Endothelial cell of umbilical vein (primary cell): ENCODE results near the gene ERN2. TPM values are rescaled to one million over a fixed set of nuclear protein-coding genes. Genes with fewer than 3 reads are reported as not detected.

Experiments
- BruUV-seq: library from RNA; stranded (reverse); fragments of 400-500 nt; replicated peaks from 2 replicates; lab custom pipeline; 2021; lab: Mats Ljungman, UMichigan
- CTCF ChIA-PET: fragments of 300-600, 350-600 bp; sonication (Branson Sonifier 250); formaldehyde crosslinking; loops from one replicate; lab custom pipeline; 2021; ENCODE audit warnings: antibody characterized with exemption, inconsistent platforms; lab: Charles Lee
- POLR2A ChIA-PET: fragments of 300-600, 350-600 bp; sonication (Branson Sonifier 250); formaldehyde crosslinking; loops from one replicate; lab custom pipeline; 2021; ENCODE audit warnings: antibody characterized with exemption, inconsistent platforms; lab: Charles Lee
- DNase-seq: peaks from one replicate; pipeline ENCODE4 v3.0.0-alpha.2; 2011; ENCODE audit warnings: low read depth, low spot score
- FAIRE-seq: peaks from 2 replicates; lab custom pipeline; 2011; peaks lifted over from hg19 to GRCh38; lab: Jason Lieb, UNC
- H2AFZ ChIP-seq: 2 replicates; pipeline ENCODE4 v1.6.0; 2012; ENCODE audit warnings: low read depth, low read length, control low read depth, inconsistent platforms
- H3K27ac ChIP-seq: 2 replicates; pipeline ENCODE4 v1.5.1; 2011; ENCODE audit warnings: low read depth, mild to moderate bottlenecking, control low read depth, low read length, moderate library complexity; ENCODE audit not compliant: insufficient read depth
- H3K27me3 ChIP-seq, 2 experiments: 2 replicates each; pipeline versions ENCODE4 v1.6.0 to v1.6.1; 2011; ENCODE audit warnings: low read length in 2 of 2, mixed read lengths in 1 of 2; ENCODE audit not compliant: control insufficient read depth in 2 of 2, insufficient read depth in 2 of 2
- H3K36me3 ChIP-seq, 2 experiments: 2 replicates in 1 of 2; 3 replicates in 1 of 2; pipeline ENCODE4 v1.5.1; 2011; ENCODE audit warnings: low read length in 2 of 2, mild to moderate bottlenecking in 1 of 2, moderate library complexity in 1 of 2; ENCODE audit not compliant: control insufficient read depth in 2 of 2, insufficient read depth in 2 of 2; ENCODE audit errors: extremely low read depth in 1 of 2
- H3K4me1 ChIP-seq: 3 replicates; pipeline ENCODE4 v1.5.1; 2011; ENCODE audit warnings: mild to moderate bottlenecking, low read length; ENCODE audit not compliant: control insufficient read depth, insufficient read depth; ENCODE audit errors: extremely low read depth
- H3K4me2 ChIP-seq: 2 replicates; pipeline ENCODE4 v1.6.1; 2011; ENCODE audit warnings: low read length, control low read depth, mixed read lengths; ENCODE audit not compliant: insufficient read depth
- H3K4me3 ChIP-seq, 3 experiments: fragments of 200-600 bp in 1 of 3; sonication (generic), shearing (Covaris generic) in 1 of 3; replicated peaks in 1 of 3; 2 replicates each; pipeline ENCODE4 v1.5.1; 2011 to 2016; ENCODE audit warnings: control low read depth in 3 of 3, low read length in 3 of 3, mild to moderate bottlenecking in 2 of 3, inconsistent platforms in 1 of 3, low read depth in 1 of 3, moderate library complexity in 1 of 3; ENCODE audit not compliant: insufficient read depth in 1 of 3
- H3K79me2 ChIP-seq: 2 replicates; pipeline ENCODE4 v1.6.0; 2012; ENCODE audit warnings: low read length, inconsistent platforms; ENCODE audit not compliant: control insufficient read depth, insufficient read depth
- H3K9ac ChIP-seq: replicated peaks from 2 replicates; pipeline ENCODE3; 2011; ENCODE audit warnings: low read length, control low read depth; ENCODE audit not compliant: insufficient read depth; ENCODE audit errors: extremely low read depth
- H3K9me1 ChIP-seq: replicated peaks from 3 replicates; pipeline ENCODE4 v1.6.0; 2011; ENCODE audit warnings: mild to moderate bottlenecking, low read length; ENCODE audit not compliant: control insufficient read depth, insufficient read depth; ENCODE audit errors: extremely low read depth
- H3K9me3 ChIP-seq: replicated peaks from 2 replicates; pipeline ENCODE4 v1.5.1; 2012; ENCODE audit warnings: low read length, inconsistent platforms; ENCODE audit not compliant: control insufficient read depth, insufficient read depth
- H4K20me1 ChIP-seq: replicated peaks from 2 replicates; pipeline ENCODE3; 2011; ENCODE audit warnings: mild to moderate bottlenecking, low read length; ENCODE audit not compliant: control insufficient read depth, insufficient read depth; ENCODE audit errors: extremely low read depth
- CTCF ChIP-seq, 2 donors: IDR thresholded peaks; 1 replicate in 1 of 2; 2 replicates in 1 of 2; pipeline ENCODE4 v1.5.1; 2011; ENCODE audit warnings: low read length in 2 of 2, mild to moderate bottlenecking in 2 of 2, moderate library complexity in 2 of 2, control low read depth in 1 of 2, inconsistent platforms in 1 of 2, low read depth in 1 of 2; ENCODE audit not compliant: insufficient read depth in 1 of 2; ENCODE audit errors: extremely low read depth in 1 of 2
- EZH2 ChIP-seq: IDR thresholded peaks from 2 replicates; pipeline ENCODE4 v1.6.1; 2012; ENCODE audit warnings: borderline replicate concordance, low read depth, mild to moderate bottlenecking, moderate library complexity, low read length, inconsistent platforms; ENCODE audit not compliant: severe bottlenecking
- GATA2 ChIP-seq: IDR thresholded peaks from 2 replicates; pipeline ENCODE4 v1.7.0; 2011; ENCODE audit warnings: low read depth, mild to moderate bottlenecking, moderate library complexity, mixed read lengths, low read length; ENCODE audit not compliant: insufficient read length, insufficient read depth
- MYC ChIP-seq: IDR thresholded peaks from one replicate; pipeline ENCODE4 v1.6.1; 2011; ENCODE audit warnings: mild to moderate bottlenecking, low read depth, low read length
- POLR2AphosphoS5 ChIP-seq: IDR thresholded peaks from 2 replicates; pipeline ENCODE4 v1.6.1; 2012; ENCODE audit warnings: low read depth, mild to moderate bottlenecking, control low read depth, low read length, moderate library complexity; ENCODE audit not compliant: insufficient read depth
- dilution Hi-C: fragments of 300-500 bp; cut with MboI; formaldehyde crosslinking; loops from one replicate; pipeline ENCODE4 v1.15.0; 2019; ENCODE audit warnings: low sequenced_read_pairs; ENCODE audit not compliant: extremely low pct_ligation_motif_present
- intact Hi-C: fragments of 100-400 bp; cut with micrococcal nuclease; formaldehyde crosslinking; loops from one replicate; pipeline ENCODE4 v1.10.0; 2022
- polyA plus RNA-seq, 4 experiments: library from polyadenylated mRNA; depleted of rRNA in 3 of 4; stranded (reverse) in 3 of 4; unstranded in 1 of 4; fragments of >200 nt; gene quantifications; 2 replicates each; pipeline versions ENCODE4 v1.2.1 to v1.2.3, GENCODE V29; 2011 to 2012; ENCODE audit warnings: missing spikeins in 1 of 4
- total RNA-seq: library from RNA; stranded (reverse); gene quantifications from 2 replicates; pipeline ENCODE4 v1.2.3, GENCODE V29; 2021

ERN2 gene
- total and polyA plus RNA-seq, 2 donors (not counting 3 experiments of a cell fraction or from before 2014, with no cell fraction given) = 0.15 TPM; not detected in 1

- H3K27me3 ChIP-seq = no peaks in the 10 kb centered on the region
- H3K4me2 ChIP-seq = no peak overlapping the region
- DNase-seq = no peak
- BruUV-seq = no TSS peak
- TF ChIP-seq EZH2 = no peak
- TF ChIP-seq GATA2 = no peak
- no peak for TF ChIP-seq CTCF (IDR thresholded peaks at IDR 0.05; ENCODE audit: extremely low read depth in 1 of 2, insufficient read depth in 1 of 2, low read depth in 1 of 2, low read length in 2 of 2)
- TF ChIP-seq POLR2AphosphoS5 = no peak
- no peak for TF ChIP-seq MYC
- FAIRE-seq = no peak
- H2AFZ ChIP-seq = no peak overlapping the region
- dilution Hi-C loops (no loop called here), intact Hi-C loops (no loop called here)
- no peaks in the 10 kb centered on the region for H3K9me3 ChIP-seq
- H3K79me2 ChIP-seq = no peaks in the 10 kb centered on the region
- no peaks in the 10 kb centered on the region for H3K36me3 ChIP-seq
- no peak overlapping the region for H3K27ac ChIP-seq
- H4K20me1 ChIP-seq = no peaks in the 10 kb centered on the region
- CTCF ChIA-PET = interaction anchor here (5.0 kb wide), 1 partner anchor 275 kb away, joined by 50 read pairs; no protein-coding TSS in a partner anchor
- H3K4me3 ChIP-seq = no peak overlapping the region
- no peaks in the 10 kb centered on the region for H3K9me1 ChIP-seq
- no peaks in the 10 kb centered on the region for H3K4me1 ChIP-seq
- H3K9ac ChIP-seq = no peak overlapping the region
- POLR2A ChIA-PET = no interaction called here
Measured at GRCh38 chr16:23734176-23734893, 21.3 kb upstream of the ERN2 start.
